K562 (cell line): ENCODE results near the gene CFD. TPM values are rescaled to one million over a fixed set of nuclear protein-coding genes. Genes with fewer than 3 reads are reported as not detected.

Experiments
- AFF4 ChIP-seq: sonication (generic); formaldehyde crosslinking; IDR thresholded peaks from 2 replicates; pipeline ENCODE4 v1.8.0; 2023; ENCODE audit warnings: mild to moderate bottlenecking, missing genetic modification reagents
- CBX1 ChIP-seq: sonication (generic); IDR thresholded peaks from 2 replicates; pipeline ENCODE4 v1.6.1; 2016; ENCODE audit warnings: antibody characterized with exemption, low read depth, mild to moderate bottlenecking
- FOXP4 ChIP-seq: sonication (generic); formaldehyde crosslinking; IDR thresholded peaks from 2 replicates; pipeline ENCODE4 v1.8.0; 2022; ENCODE audit warnings: mild to moderate bottlenecking, missing genetic modification reagents, borderline replicate concordance
- GABPA ChIP-seq: fragments of 200-800 bp; sonication (Bioruptor generic); conservative IDR thresholded peaks from 2 replicates; pipeline ENCODE4 v1.6.1; 2016; ENCODE audit warnings: low read depth, missing genetic modification characterization, missing compliant biosample characterization
- KLF16 ChIP-seq: IDR thresholded peaks from 2 replicates; pipeline ENCODE4 v1.6.1; 2016; ENCODE audit warnings: antibody characterized with exemption
- L3MBTL2 ChIP-seq: fragments of 450-650 bp; IDR thresholded peaks from 2 replicates; pipeline ENCODE4 v1.6.1; 2016; ENCODE audit warnings: mild to moderate bottlenecking, moderate library complexity
- RB1 ChIP-seq: fragments of 450-650 bp; IDR thresholded peaks from 2 replicates; pipeline ENCODE4 v1.6.1; 2017; ENCODE audit warnings: low read depth, mild to moderate bottlenecking
- RFX1 ChIP-seq: fragments of 450-650 bp; IDR thresholded peaks from 2 replicates; pipeline ENCODE4 v1.6.1; 2016; ENCODE audit warnings: mild to moderate bottlenecking, moderate library complexity
- ZNF140 ChIP-seq: fragments of 250-450 bp; sonication (Bioruptor Pico); IDR thresholded peaks from 2 replicates; pipeline ENCODE4 v1.8.0; 2021; ENCODE audit warnings: moderate library complexity, mild to moderate bottlenecking, inconsistent platforms
- ZNF324 ChIP-seq: fragments of 250-450 bp; sonication (Bioruptor Pico); IDR thresholded peaks from 2 replicates; pipeline ENCODE4 v1.4.0; 2020; ENCODE audit warnings: mild to moderate bottlenecking
- ZNF407 ChIP-seq: fragments of 450-650 bp; IDR thresholded peaks from 2 replicates; pipeline ENCODE4 v1.6.1; 2016; ENCODE audit warnings: low read depth
- ZNF408 ChIP-seq: fragments of 250-450 bp; sonication (Bioruptor Pico); IDR thresholded peaks from 2 replicates; pipeline ENCODE4 v1.4.0; 2020; ENCODE audit warnings: low read depth, mild to moderate bottlenecking, moderate library complexity
- ZNF668 ChIP-seq: fragments of 250-450 bp; sonication (Bioruptor Pico); IDR thresholded peaks from 2 replicates; pipeline ENCODE4 v1.8.0; 2022; ENCODE audit warnings: mild to moderate bottlenecking, inconsistent platforms
- polyA plus RNA-seq, 8 experiments: library from polyadenylated mRNA; depleted of rRNA in 4 of 8; stranded (reverse) in 5 of 8; unstranded in 3 of 8; fragments of >200 nt; fragmentation: Nextera tagmentation in 2 of 8; fragmentation: Illumina TruSeq in 1 of 8; extraction: Ambion mirVana in 2 of 8; extraction: Trizol in 1 of 8; gene quantifications; 2 replicates each; pipeline versions ENCODE4 v1.2.1 to v1.2.3, GENCODE V29; 2011 to 2014; ENCODE audit warnings: inconsistent platforms in 1 of 8, missing spikeins in 1 of 8
- total RNA-seq, 7 experiments: library from RNA; depleted of rRNA in 6 of 7; stranded (reverse); fragments of >200 nt in 6 of 7; fragmentation: Illumina TruSeq in 2 of 7; extraction: Trizol in 2 of 7; gene quantifications; 2 replicates each; pipeline versions ENCODE4 v1.2.1 to v1.2.3, GENCODE V29; 2011 to 2021; ENCODE audit warnings: low replicate concordance in 1 of 7

Gene CFD
- total and polyA plus RNA-seq, 9 of the 15 experiments (the other 6 are each of a cell fraction or from before 2014, with no cell fraction given): 0.52 to 59.4 (median 7.6) TPM

- no peak for TF ChIP-seq FOXP4 (CRISPR knock-in tag)
- TF ChIP-seq GABPA (tag): no peak
- TF ChIP-seq CBX1: 0 out of 2 replicates have a peak, but pooled peaks have one; percentile 15
- TF ChIP-seq ZNF668 (CRISPR knock-in tag): no peak
- TF ChIP-seq ZNF408 (CRISPR knock-in tag): no peak
- no peak for TF ChIP-seq KLF16
- TF ChIP-seq ZNF407: no peak
- no peak for TF ChIP-seq RFX1
- TF ChIP-seq AFF4: 0 out of 2 replicates have a peak, but pooled peaks have one; percentile 36
- no peak for TF ChIP-seq ZNF324 (CRISPR knock-in tag)
- no peak for TF ChIP-seq RB1
- TF ChIP-seq ZNF140 (CRISPR knock-in tag): no peak
- TF ChIP-seq L3MBTL2: 0 out of 2 replicates have a peak, but pooled peaks have one; percentile 33
These were observed 10.0 kb downstream of the CFD start (continued) for GRCh38 chr19:869245-870177.
